Activated CD4-positive, alpha-beta T cell treated with anti-CD3 and anti-CD28 coated beads for 36 hours (primary cell): ENCODE results near the gene KCNS1. TPM values are rescaled to one million over a fixed set of nuclear protein-coding genes. Genes with fewer than 3 reads are reported as not detected.
A peak's percentile ranks its signal among the peaks of the same experiment; 100 is the strongest.

Experiments used
- ATAC-seq: fragments of 200-7000 bp; cut with Tn5 transposase; one replicate; pipeline ENCODE4 v1.10.0; 2021; ENCODE audit warnings: mild to moderate bottlenecking, moderate library complexity
- CTCF ChIA-PET: fragments of 350-600 bp; sonication (Branson Sonifier 250); formaldehyde crosslinking; loops from one replicate; lab custom pipeline; 2021; ENCODE audit warnings: antibody characterized with exemption; lab: Charles Lee
- POLR2A ChIA-PET: fragments of 350-600 bp; sonication (Branson Sonifier 250); formaldehyde crosslinking; loops from one replicate; lab custom pipeline; 2021; ENCODE audit warnings: antibody characterized with exemption, inconsistent platforms; lab: Charles Lee
- DNase-seq: peaks from one replicate; pipeline ENCODE4 v3.0.0-alpha.2; 2020
- H3K27ac Mint-ChIP-seq: one replicate; pipeline ENCODE4 v1.8.0; 2021; ENCODE audit warnings: mixed read lengths
- H3K27me3 Mint-ChIP-seq: one replicate; pipeline ENCODE4 v1.8.0; 2021; ENCODE audit warnings: mixed read lengths
- H3K36me3 Mint-ChIP-seq: one replicate; pipeline ENCODE4 v1.8.0; 2021; ENCODE audit warnings: low read depth, mixed read lengths
- H3K4me1 Mint-ChIP-seq: one replicate; pipeline ENCODE4 v1.8.0; 2021; ENCODE audit warnings: mixed read lengths
- H3K4me3 Mint-ChIP-seq: one replicate; pipeline ENCODE4 v1.8.0; 2021; ENCODE audit warnings: mild to moderate bottlenecking, moderate library complexity, mixed read lengths
- H3K9me3 Mint-ChIP-seq: one replicate; pipeline ENCODE4 v1.8.0; 2021; ENCODE audit warnings: low read depth, mixed read lengths
- intact Hi-C, 2 experiments: fragments of 100-400 bp; cut with DNase I in 1 of 2; cut with micrococcal nuclease in 1 of 2; formaldehyde crosslinking; loops; one replicate each; pipeline versions ENCODE4 v1.14.2 to v1.15.1; 2022 to 2024; cut with DNase I, micrococcal nuclease
- total RNA-seq, 2 experiments: library from RNA; stranded (reverse); gene quantifications; one replicate each; pipeline ENCODE4 v1.2.3, GENCODE V29; 2021

The KCNS1 gene
- total RNA-seq, 2 experiments from 2014 or later, result 0.66 to 0.79 TPM

DNA sequence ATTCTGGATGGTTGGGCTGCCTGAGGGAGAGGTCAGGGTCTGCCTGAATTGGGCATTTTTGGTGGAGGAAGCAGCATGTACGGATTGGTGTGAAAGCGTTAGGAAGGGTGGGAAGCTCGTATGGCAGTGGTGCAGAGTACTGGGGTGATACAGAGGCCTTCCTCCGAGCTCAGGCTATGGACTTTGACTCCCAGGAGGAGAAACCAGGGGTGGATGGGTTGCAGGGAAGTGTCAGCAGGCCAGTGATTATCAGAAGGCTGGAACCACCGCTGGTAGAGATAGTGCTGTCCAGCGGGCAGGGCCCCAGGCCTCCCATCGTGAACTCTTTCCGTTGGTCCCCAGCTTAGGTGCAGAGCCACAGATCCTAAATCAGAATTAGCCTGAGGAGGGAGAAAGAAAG lies 8.7 kb upstream of the KCNS1 start:
- Mint-ChIP-seq H3K36me3 (no peaks in the 10 kb centered on the region), H3K9me3 (no peaks in the 10 kb centered on the region), H3K4me1 (no peaks in the 10 kb centered on the region), H3K27me3 (peaks cover 1% of the 10 kb centered on the region), H3K4me3 (no peak overlapping the region), H3K27ac (no peak overlapping the region)
- intact Hi-C loops, result loop anchor here in 1 of 2 experiments (5.0 kb wide), 1 partner anchor 197 kb away; the partner anchor contains the start of gene PABPC1L
- ATAC-seq, result no peak
- ChIA-PET CTCF (interaction anchor here (0.7 to 4.6 kb wide), 9 partner anchors 9 to 184 kb away, joined by 3 to 28 read pairs (median 4); partner anchors contain the start of gene KCNS1), POLR2A (interaction anchor here (0.6 kb wide), 1 partner anchor 264 kb away, joined by 3 read pairs; no protein-coding TSS in a partner anchor)
- no peak for DNase-seq

DNA sequence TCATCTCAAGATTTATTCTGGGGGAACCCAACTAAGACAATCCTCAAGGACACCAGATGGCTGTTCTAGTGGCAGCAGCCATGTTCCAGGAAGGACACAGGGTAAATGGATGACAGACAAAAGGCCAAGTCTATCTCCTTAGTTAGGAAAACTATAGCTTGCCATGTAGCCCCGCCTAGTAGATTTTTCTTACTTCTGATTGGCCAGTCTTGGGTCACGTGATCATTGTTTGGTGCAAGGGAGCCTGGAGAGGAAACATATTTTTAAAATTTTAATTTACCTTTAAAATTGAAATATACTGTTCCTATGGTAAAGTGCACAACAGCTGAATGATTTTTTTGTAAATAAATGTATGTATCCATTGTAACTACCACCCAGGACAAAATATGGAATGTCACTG lies 4.4 kb upstream of the KCNS1 start:
- intact Hi-C loops, result no loop called here
- Mint-ChIP-seq H3K36me3 (no peaks in the 10 kb centered on the region), H3K4me1 (peaks cover 6% of the 10 kb centered on the region), H3K27ac (no peak overlapping the region), H3K27me3 (peaks cover 10% of the 10 kb centered on the region), H3K4me3 (no peak overlapping the region), H3K9me3 (no peaks in the 10 kb centered on the region)
- DNase-seq (no peak), ATAC-seq (no peak)
- ChIA-PET POLR2A (no interaction called here), CTCF (interaction anchor here (1.1 to 3.6 kb wide), 5 partner anchors 9 to 187 kb away, joined by 5 to 25 read pairs (median 7); no protein-coding TSS in a partner anchor)

DNA sequence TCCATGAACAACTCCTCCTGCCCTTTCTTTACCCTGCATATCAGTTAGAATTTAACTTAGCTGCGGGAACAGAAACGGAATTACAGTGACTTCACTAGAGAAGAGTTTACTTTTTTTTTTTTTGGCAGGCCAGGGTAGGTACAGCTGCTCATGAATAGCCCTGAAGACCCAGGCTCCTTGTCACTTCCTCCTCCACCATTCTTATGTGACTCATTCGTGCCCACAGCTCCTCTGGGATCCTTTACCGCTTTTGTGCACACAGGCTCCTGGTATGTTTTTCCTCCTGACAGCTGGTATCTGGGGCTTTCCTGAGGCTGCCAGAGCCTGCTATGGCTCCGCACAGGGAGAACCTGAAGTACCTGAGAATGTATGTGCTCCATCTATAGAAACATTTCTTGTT lies 3.9 kb upstream of the KCNS1 start:
- intact Hi-C loops, result no loop called here
- peaks cover 16% of the 10 kb centered on the region for H3K27me3 Mint-ChIP-seq
- ATAC-seq, result no peak
- no peak overlapping the region for H3K27ac Mint-ChIP-seq
- H3K9me3 Mint-ChIP-seq, result no peaks in the 10 kb centered on the region
- ChIA-PET CTCF (interaction anchor here (1.3 to 3.6 kb wide), 3 partner anchors 9 to 187 kb away, joined by 6 to 25 read pairs (median 7); no protein-coding TSS in a partner anchor), POLR2A (no interaction called here)
- H3K4me3 Mint-ChIP-seq, result no peak overlapping the region
- no peaks in the 10 kb centered on the region for H3K36me3 Mint-ChIP-seq
- no peak for DNase-seq
- H3K4me1 Mint-ChIP-seq, result peaks cover 7% of the 10 kb centered on the region

- DNase-seq, result no peak
- H3K9me3 Mint-ChIP-seq, result no peaks in the 10 kb centered on the region
- ChIA-PET POLR2A (no interaction called here), CTCF (interaction anchor here (2.1 kb wide), 1 partner anchor 9 kb away, joined by 8 read pairs; no protein-coding TSS in a partner anchor)
- H3K36me3 Mint-ChIP-seq, result no peaks in the 10 kb centered on the region
- H3K27me3 Mint-ChIP-seq, result peaks cover 26% of the 10 kb centered on the region
- H3K4me3 Mint-ChIP-seq, result no peak overlapping the region
- H3K27ac Mint-ChIP-seq, result no peak overlapping the region
- peaks cover 10% of the 10 kb centered on the region for H3K4me1 Mint-ChIP-seq
- intact Hi-C loops, result no loop called here
- ATAC-seq, result no peak
Observed at GRCh38 chr20:45103072-45103471, 2.1 kb upstream of the KCNS1 start.

DNA sequence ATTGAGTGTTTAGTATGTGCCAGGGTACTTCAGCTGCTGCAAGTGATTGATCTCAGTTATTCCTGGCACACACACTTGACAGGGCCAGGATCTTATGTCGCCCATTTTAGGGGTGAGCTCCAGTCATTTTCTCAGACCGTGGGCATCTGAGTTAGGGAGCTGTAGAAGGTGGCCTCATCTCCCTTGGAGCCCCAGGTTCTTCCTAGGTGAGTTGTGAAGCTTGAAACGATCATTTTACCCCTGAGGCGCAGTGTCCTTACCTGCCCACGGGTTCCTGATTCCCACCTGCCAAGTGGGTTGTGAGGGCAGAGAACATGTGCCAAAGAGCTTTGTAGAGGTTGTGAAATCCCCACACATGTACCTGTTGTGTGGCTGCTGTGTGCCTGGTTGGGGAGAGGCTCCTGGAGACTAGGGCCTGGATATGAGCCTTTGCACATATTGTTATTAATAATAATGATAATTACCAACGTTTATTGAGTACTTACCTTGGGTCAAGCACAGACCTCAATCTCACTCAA lies 465 bp upstream of the KCNS1 start:
- Mint-ChIP-seq H3K27me3 (peaks cover 35% of the 10 kb centered on the region), H3K4me3 (no peak overlapping the region), H3K36me3 (no peaks in the 10 kb centered on the region), H3K27ac (no peak overlapping the region), H3K9me3 (no peaks in the 10 kb centered on the region), H3K4me1 (peaks cover 15% of the 10 kb centered on the region)
- ChIA-PET CTCF (interaction anchor here (0.8 to 2.1 kb wide), 3 partner anchors 9 to 38 kb away, joined by 3 to 8 read pairs (median 4); no protein-coding TSS in a partner anchor), POLR2A (no interaction called here)
- intact Hi-C loops, result no loop called here
- no peak for ATAC-seq
- DNase-seq, result no peak

DNA sequence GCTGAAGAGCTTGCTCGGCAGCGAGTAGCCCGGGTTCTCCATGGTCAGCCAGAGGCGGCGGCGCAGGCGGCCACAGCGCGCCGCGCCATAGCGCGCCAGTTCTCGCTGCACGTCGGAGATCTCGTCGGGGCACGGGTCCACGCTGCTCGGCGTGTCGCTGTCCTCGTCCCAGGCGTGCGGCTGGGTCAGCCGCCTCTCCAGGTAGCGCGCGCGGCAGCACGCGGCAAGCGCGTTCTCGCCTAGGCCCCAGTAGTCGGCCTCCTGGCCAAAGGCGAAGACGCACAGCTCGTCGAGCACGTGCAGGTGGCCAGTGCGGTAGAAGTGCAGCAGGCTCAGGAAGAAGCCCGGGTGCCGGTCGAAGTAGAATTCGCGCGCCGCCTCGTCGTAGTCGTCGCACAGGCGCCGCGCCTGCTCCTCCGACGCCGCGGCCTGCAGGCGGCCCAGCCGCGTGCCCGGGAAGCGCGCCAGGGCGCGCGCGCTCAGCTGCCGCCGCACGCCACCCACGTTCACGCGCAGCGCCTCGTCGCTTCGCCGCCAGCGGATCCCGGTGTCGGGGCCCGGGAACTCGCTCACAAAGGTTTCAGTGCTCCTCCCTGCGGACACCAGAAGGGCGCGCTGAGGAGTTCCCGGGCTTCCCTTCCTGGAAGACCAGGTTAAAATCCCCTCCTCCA lies 2.7 kb downstream of the KCNS1 start:
- Mint-ChIP-seq H3K4me1 (peaks cover 15% of the 10 kb centered on the region), H3K4me3 (peak overlapping the region; percentile 36), H3K27ac (no peak overlapping the region), H3K27me3 (peaks cover 36% of the 10 kb centered on the region), H3K36me3 (no peaks in the 10 kb centered on the region), H3K9me3 (no peaks in the 10 kb centered on the region)
- ATAC-seq (peak; percentile 31), DNase-seq (peak; percentile 67)
- POLR2A ChIA-PET, result interaction anchor here (1.1 kb wide), 1 partner anchor 22 kb away, joined by 5 read pairs; no protein-coding TSS in a partner anchor
- intact Hi-C loops, result loop anchor here (1.0 to 10.0 kb wide), 5 partner anchors 14 to 413 kb away; partner anchors contain the start of genes KCNK15 (in 1 of the 2) and STK4 (in 1 of the 2)
- CTCF ChIA-PET, result interaction anchor here (0.6 to 7.8 kb wide), 15 partner anchors 8 to 214 kb away, joined by 3 to 136 read pairs (median 13); no protein-coding TSS in a partner anchor

DNA sequence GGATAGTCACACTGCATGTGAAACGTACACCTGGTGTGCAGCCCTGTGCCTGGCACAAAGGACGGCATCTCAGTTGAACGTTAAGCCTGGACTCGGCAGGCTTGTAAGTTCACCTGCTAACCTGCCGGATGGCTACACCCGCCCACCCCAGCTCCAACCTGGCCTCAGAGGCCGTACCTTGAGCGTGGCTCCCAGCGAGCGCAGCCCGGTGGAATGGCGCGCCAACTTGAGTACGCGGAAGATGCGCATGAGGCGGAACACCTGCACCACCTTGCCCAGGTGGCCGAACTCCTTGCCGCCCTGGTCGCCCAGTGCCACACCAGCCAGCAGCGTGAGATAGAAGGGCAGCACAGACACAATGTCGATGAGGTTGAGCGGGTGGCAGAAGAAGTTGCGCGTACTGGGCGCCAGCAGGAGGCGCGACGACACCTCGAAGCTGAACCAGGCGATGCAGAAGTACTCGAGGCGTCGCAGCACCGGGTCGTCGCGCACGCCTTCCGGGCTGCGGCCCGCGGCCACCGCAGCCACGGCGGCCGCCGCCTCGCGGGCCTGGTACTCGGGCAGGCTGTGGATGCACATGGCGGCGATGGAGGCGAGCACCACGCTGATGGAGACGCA lies 3.3 kb downstream of the KCNS1 start:
- POLR2A ChIA-PET, result interaction anchor here (1.1 kb wide), 1 partner anchor 23 kb away, joined by 5 read pairs; no protein-coding TSS in a partner anchor
- intact Hi-C loops, result loop anchor here (1.0 to 10.0 kb wide), 8 partner anchors 15 to 413 kb away; partner anchors contain the start of genes KCNK15 (in 1 of the 2) and STK4 (in 1 of the 2)
- CTCF ChIA-PET, result interaction anchor here (0.5 to 7.8 kb wide), 22 partner anchors 9 to 195 kb away, joined by 3 to 136 read pairs (median 9); partner anchors contain the start of gene PABPC1L
- peak; percentile 79 for DNase-seq
- Mint-ChIP-seq H3K4me3 (peak overlapping the region; percentile 46), H3K9me3 (no peaks in the 10 kb centered on the region), H3K4me1 (peaks cover 15% of the 10 kb centered on the region), H3K27ac (no peak overlapping the region), H3K36me3 (no peaks in the 10 kb centered on the region), H3K27me3 (peaks cover 36% of the 10 kb centered on the region)
- peak; percentile 75 for ATAC-seq

DNA sequence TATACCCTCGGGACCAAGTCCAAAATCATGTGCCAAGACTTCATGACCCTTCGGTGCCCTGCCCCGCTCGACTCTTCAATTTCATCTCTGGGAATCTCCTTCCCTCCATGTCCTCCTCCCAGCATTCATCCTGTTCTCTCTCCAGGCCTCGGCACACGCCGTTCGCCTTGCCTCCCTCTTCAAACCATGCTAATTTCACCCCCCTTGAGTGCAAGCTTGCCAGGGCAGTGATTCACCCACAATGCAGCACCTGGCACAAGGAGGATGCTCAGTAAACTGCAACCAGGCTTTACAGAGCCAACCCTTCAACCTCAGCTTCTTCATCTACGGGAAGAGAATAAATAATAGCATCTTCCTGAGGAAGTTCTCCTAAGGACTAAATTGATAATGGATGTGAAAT lies 4.1 kb downstream of the KCNS1 start:
- H3K27me3 Mint-ChIP-seq, result peaks cover 36% of the 10 kb centered on the region
- ChIA-PET POLR2A (interaction anchor here (0.7 to 1.9 kb wide), 2 partner anchors 47 to 53 kb away, joined by 3 to 7 read pairs; no protein-coding TSS in a partner anchor), CTCF (interaction anchor here (0.6 to 7.8 kb wide), 27 partner anchors 9 to 513 kb away, joined by 3 to 136 read pairs (median 14); partner anchors contain the start of gene PABPC1L)
- no peaks in the 10 kb centered on the region for H3K9me3 Mint-ChIP-seq
- no peaks in the 10 kb centered on the region for H3K36me3 Mint-ChIP-seq
- intact Hi-C loops, result loop anchor here (1.0 to 10.0 kb wide), 7 partner anchors 52 to 412 kb away; partner anchors contain the start of genes KCNK15 (in 1 of the 2) and STK4 (in 1 of the 2)
- H3K4me3 Mint-ChIP-seq, result no peak overlapping the region
- DNase-seq, result no peak
- ATAC-seq, result no peak
- peaks cover 15% of the 10 kb centered on the region for H3K4me1 Mint-ChIP-seq
- no peak overlapping the region for H3K27ac Mint-ChIP-seq

GRCh38 chr20:45095805-45096238 lies 5.1 kb downstream of the KCNS1 start:
- DNase-seq (peak; percentile 76), ATAC-seq (peak; percentile 44)
- Mint-ChIP-seq H3K36me3 (peaks cover 2% of the 10 kb centered on the region), H3K27me3 (peaks cover 30% of the 10 kb centered on the region), H3K4me3 (no peak overlapping the region), H3K4me1 (peaks cover 11% of the 10 kb centered on the region), H3K27ac (no peak overlapping the region), H3K9me3 (no peaks in the 10 kb centered on the region)
- intact Hi-C loops, result loop anchor here (1.0 to 10.0 kb wide), 8 partner anchors 52 to 411 kb away; partner anchors contain the start of genes KCNK15 (in 1 of the 2) and STK4 (in 1 of the 2)
- ChIA-PET POLR2A (interaction anchor here (0.7 to 1.9 kb wide), 3 partner anchors 46 to 138 kb away, joined by 3 to 7 read pairs (median 3); no protein-coding TSS in a partner anchor), CTCF (interaction anchor here (0.6 to 7.8 kb wide), 40 partner anchors 10 to 413 kb away, joined by 3 to 136 read pairs (median 5); partner anchors contain the start of genes PABPC1L and PIGT)

DNA sequence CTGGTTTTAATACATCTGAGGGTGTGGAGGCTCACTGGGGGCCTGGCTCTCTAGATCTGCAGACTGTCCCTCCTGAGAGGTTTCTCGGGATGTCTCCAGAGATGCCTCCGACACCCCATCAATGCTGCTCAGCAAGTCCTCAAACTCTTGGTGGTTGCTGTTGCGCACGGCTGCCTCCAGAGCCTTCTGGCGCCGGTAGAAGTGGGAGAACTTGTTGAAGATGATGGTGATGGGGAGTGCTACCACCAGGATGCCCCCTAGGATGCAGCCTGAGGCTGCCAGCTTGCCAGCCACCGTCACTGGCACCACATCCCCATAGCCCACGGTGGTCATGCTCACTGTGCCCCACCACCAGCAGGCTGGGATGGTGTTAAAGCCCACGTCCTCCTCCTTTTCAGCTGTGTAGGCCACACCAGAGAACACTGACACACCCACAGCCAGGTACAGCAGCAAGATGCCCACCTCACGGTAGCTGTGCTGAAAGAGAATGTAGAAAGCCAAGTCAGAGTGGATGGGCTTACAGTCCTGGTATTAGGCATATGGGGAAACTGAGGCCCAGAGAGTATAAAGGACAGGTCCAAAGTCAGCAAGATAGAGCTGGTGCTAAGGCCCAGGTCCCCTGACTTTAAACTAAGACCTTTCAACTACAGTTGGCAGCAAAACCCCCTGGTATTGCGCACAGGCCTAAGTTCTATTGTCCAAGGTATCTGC lies 5.9 kb downstream of the KCNS1 start:
- H3K4me3 Mint-ChIP-seq, result no peak overlapping the region
- ATAC-seq (no peak), DNase-seq (no peak)
- no peaks in the 10 kb centered on the region for H3K9me3 Mint-ChIP-seq
- POLR2A ChIA-PET, result interaction anchor here (0.6 to 1.9 kb wide), 4 partner anchors 46 to 137 kb away, joined by 3 to 8 read pairs (median 5); no protein-coding TSS in a partner anchor
- peaks cover 2% of the 10 kb centered on the region for H3K36me3 Mint-ChIP-seq
- H3K27me3 Mint-ChIP-seq, result peaks cover 24% of the 10 kb centered on the region
- H3K27ac Mint-ChIP-seq, result no peak overlapping the region
- H3K4me1 Mint-ChIP-seq, result peaks cover 7% of the 10 kb centered on the region
- CTCF ChIA-PET, result interaction anchor here (0.5 to 7.8 kb wide), 34 partner anchors 10 to 412 kb away, joined by 3 to 136 read pairs (median 10); partner anchors contain the start of genes PABPC1L and PIGT
- intact Hi-C loops, result loop anchor here (1.0 to 10.0 kb wide), 7 partner anchors 51 to 410 kb away; partner anchors contain the start of genes KCNK15 (in 1 of the 2) and STK4 (in 1 of the 2)
